Measurements from ENCODE around the gene PSTPIP1.

DNA sequence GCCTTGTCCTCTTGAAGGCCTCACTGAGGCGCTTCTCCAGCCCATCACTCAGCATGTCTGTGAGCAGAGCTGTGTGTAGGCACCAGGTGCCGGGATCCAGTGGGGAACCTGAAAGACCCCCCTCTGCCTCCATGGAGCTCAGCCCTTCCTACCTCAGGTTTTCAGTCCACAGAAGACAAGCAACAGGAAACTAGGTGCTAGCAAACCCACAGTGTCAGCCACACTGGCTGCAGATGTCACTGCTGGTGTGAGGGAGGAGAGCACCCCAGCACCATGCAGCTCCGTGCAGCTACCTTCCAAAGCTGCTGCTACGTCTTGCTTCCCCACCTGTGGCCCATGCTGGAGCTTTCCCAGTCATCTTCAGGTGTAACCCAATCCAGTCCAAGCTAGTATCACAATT is 17.9 kb downstream of the PSTPIP1 start:
- TF ChIP-seq CTCF (IDR thresholded peaks at IDR 0.05; ENCODE audit: low read depth, low read length) = no peak
- TF ChIP-seq EZH2phosphoT487 (IDR thresholded peaks at IDR 0.05; ENCODE audit: low read depth) = no peak
